H1 (cell line): Measurements from ENCODE around the gene GPR141. TPM values are rescaled to one million over a fixed set of nuclear protein-coding genes. Genes with fewer than 3 reads are reported as not detected.

Experiments used
- ATF3 ChIP-seq: IDR thresholded peaks from 2 replicates; pipeline ENCODE4 v1.6.1; 2011; ENCODE audit warnings: low read depth, mild to moderate bottlenecking, low read length; ENCODE audit not compliant: insufficient read depth
- BRCA1 ChIP-seq: IDR thresholded peaks from 2 replicates; pipeline ENCODE4 v1.6.1; 2012; ENCODE audit warnings: low read depth, low read length, improper control_type of control experiment
- RAD21 ChIP-seq, 2 experiments: IDR thresholded peaks in 1 of 2; conservative IDR thresholded peaks in 1 of 2; 2 replicates each; pipeline ENCODE4 v1.6.1; 2011; ENCODE audit warnings: low read depth in 2 of 2, low read length in 2 of 2, improper control_type of control experiment in 1 of 2, inconsistent platforms in 1 of 2, mild to moderate bottlenecking in 1 of 2, moderate library complexity in 1 of 2
- TAF7 ChIP-seq: optimal IDR thresholded peaks from 2 replicates; pipeline ENCODE3; 2011; ENCODE audit warnings: low read depth, mild to moderate bottlenecking, inconsistent platforms, low read length, moderate library complexity, borderline replicate concordance
- USF2 ChIP-seq: IDR thresholded peaks from 2 replicates; pipeline ENCODE4 v1.6.1; 2011; ENCODE audit warnings: low read length, improper control_type of control experiment
- polyA plus RNA-seq, 7 experiments: library from polyadenylated mRNA; depleted of rRNA in 3 of 7; stranded (reverse) in 5 of 7; unstranded in 2 of 7; fragments of >200 nt in 5 of 7; fragments of 200-250 nt in 2 of 7; gene quantifications; 1 replicate in 5 of 7; 2 replicates in 1 of 7; 4 replicates in 1 of 7; pipeline versions ENCODE4 v1.2.1 to v1.2.3, GENCODE V29; 2011 to 2013; ENCODE audit warnings: missing spikeins in 2 of 7, mixed read lengths in 2 of 7
- total RNA-seq: library from RNA; stranded (reverse); fragmentation: NEBNext Ultra II Directional; extraction: Animal tissue kit (Norgen Biotek cat#: 25700); gene quantifications from 2 replicates; pipeline ENCODE4 v1.2.1, GENCODE V29; 2021

GPR141 gene
- total and polyA plus RNA-seq, 2 of the 8 experiments (the other 6 are each of a cell fraction or from before 2014, with no cell fraction given) = 0.45 to 1.0 TPM

- no peak for TF ChIP-seq USF2
- TF ChIP-seq TAF7 = no peak
- no peak for TF ChIP-seq ATF3
- no peak for TF ChIP-seq BRCA1
- TF ChIP-seq RAD21 (IDR thresholded peaks at IDR 0.05 in 1 of 2, conservative IDR thresholded peaks at IDR 0.05 in 1 of 2; ENCODE audit: low read depth in 2 of 2, low read length in 2 of 2) = no peak
These were observed 24.4 kb downstream of the GPR141 start (continued) for GRCh38 chr7:37707754-37708485.
